ENCODE data around the gene DOCK4.

DNA sequence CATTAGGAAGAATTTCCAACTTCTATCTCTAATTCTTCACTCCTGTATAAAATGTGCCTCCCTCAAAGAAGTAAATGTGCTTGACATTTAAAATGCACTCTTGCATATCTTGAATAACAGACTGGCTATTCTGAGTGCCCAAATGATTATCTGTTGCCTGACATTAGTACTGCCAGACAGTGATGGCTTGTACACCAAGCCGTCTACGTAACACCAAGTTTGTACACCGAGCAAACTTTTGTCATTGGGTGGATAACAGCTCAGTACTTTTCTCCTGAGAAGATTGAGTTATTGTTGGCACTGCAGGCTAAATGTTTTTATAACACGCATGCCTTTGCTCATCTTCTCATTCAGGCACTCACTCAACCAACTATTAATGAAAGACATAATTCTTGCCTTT lies 137.2 kb downstream of the DOCK4 start:
- no peak for TF ChIP-seq YY1 (IDR thresholded peaks at IDR 0.05; ENCODE audit: insufficient read depth, insufficient read length)
- TF ChIP-seq SUZ12 (IDR thresholded peaks at IDR 0.05; ENCODE audit: extremely low read depth, insufficient read depth, insufficient read length), result no peak

Measured in NT2/D1 (cell line).